ENCODE data around the gene RBM4. TPM values are rescaled to one million over a fixed set of nuclear protein-coding genes. Genes with fewer than 3 reads are reported as not detected.
A peak's percentile ranks its signal among the peaks of the same experiment; 100 is the strongest.

Gene RBM4
- total and polyA plus RNA-seq, 8 donors = 44.3 to 136 (median 94.4) TPM

DNA sequence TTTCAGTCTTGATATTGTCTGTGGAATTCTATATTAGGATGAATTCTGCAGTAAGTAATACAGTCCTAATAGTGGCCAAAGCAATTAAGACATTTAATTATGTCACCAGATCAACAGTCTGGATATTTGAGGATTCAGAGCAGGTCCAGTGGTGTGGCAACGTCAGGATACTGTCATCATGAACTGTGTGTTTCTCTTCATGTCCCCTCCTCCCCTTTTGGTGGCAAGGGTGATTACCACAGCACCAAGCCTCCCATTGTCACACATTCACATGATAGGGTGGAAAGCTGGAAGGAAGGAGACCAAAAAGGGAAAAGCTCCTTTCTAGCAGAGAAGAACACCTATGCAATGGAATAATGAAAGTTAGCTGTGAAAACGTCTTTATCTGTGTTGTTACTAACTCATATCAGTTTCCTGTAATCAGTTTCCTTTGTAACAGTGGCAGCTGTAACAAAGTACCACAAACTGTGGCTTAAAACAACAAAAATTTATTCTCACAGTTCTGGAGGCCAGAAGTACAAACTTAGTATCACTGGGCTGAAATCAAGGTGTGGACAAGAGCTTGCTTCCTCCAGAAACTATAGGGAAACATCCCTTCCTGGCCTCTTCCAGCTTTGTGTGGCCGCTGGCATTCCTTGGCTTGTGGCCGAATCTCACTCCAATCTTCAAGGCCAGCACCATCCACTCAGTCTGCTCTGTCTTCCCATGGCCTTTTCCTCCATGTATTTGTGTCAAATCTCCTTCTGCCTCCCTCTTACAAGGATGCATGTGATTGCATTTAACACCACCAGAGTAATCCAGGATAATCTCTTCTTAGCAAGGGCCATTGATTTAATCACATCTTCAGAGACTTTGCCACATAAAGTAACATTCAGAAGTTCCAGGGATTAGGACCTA, 28.5 kb upstream of the RBM4 start:
- TF ChIP-seq EP300 (IDR thresholded peaks at IDR 0.05) (no peak), POLR2A (IDR thresholded peaks at IDR 0.05) (no peak), POLR2AphosphoS5 (IDR thresholded peaks at IDR 0.05) (no peak)
- TF ChIP-seq, protein P1, sequence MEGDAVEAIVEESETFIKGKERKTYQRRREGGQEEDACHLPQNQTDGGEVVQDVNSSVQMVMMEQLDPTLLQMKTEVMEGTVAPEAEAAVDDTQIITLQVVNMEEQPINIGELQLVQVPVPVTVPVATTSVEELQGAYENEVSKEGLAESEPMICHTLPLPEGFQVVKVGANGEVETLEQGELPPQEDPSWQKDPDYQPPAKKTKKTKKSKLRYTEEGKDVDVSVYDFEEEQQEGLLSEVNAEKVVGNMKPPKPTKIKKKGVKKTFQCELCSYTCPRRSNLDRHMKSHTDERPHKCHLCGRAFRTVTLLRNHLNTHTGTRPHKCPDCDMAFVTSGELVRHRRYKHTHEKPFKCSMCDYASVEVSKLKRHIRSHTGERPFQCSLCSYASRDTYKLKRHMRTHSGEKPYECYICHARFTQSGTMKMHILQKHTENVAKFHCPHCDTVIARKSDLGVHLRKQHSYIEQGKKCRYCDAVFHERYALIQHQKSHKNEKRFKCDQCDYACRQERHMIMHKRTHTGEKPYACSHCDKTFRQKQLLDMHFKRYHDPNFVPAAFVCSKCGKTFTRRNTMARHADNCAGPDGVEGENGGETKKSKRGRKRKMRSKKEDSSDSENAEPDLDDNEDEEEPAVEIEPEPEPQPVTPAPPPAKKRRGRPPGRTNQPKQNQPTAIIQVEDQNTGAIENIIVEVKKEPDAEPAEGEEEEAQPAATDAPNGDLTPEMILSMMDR (IDR thresholded peaks at IDR 0.05) = no peak
- peaks cover 11 to 25% (median 21%) of the 10 kb centered on the region in 4 donors for H3K4me1 ChIP-seq
- no peak for DNase-seq
- 49 to 70% (median 53%) methylated on average over 4 of the region's 4 CpGs for WGBS, 5 donors
- no peak overlapping the region for H3K27ac ChIP-seq
- intact Hi-C loops (cut with DNase I; ENCODE audit: low total_unique reads) = no loop called here
- no peak overlapping the region for H3K4me3 ChIP-seq
- no peaks in the 10 kb centered on the region for H3K27me3 ChIP-seq
- no peaks in the 10 kb centered on the region for H3K9me3 ChIP-seq
- peaks cover 7 to 17% (median 15%) of the 10 kb centered on the region in 4 donors for H3K36me3 ChIP-seq

- H3K4me3 ChIP-seq = no peak overlapping the region
- H3K27ac ChIP-seq = no peak overlapping the region
- H3K4me1 ChIP-seq = peaks cover 5 to 29% (median 22%) of the 10 kb centered on the region in 4 donors
- H3K36me3 ChIP-seq = no peaks in the 10 kb centered on the region
- 91 to 100% (median 96%) methylated on average over 1 of the region's 1 CpG for WGBS, 5 donors
- TF ChIP-seq, protein P1 (IDR thresholded peaks at IDR 0.05) = no peak
- no peak for TF ChIP-seq POLR2AphosphoS5 (IDR thresholded peaks at IDR 0.05)
- no peak for TF ChIP-seq POLR2A (IDR thresholded peaks at IDR 0.05)
- no peak for TF ChIP-seq EP300 (IDR thresholded peaks at IDR 0.05)
- DNase-seq = no peak
- intact Hi-C loops (cut with DNase I; ENCODE audit: low total_unique reads) = no loop called here
- no peaks in the 10 kb centered on the region for H3K9me3 ChIP-seq
- no peaks in the 10 kb centered on the region for H3K27me3 ChIP-seq
These were observed 26.0 kb upstream of the RBM4 start for GRCh38 chr11:66612458-66612857.

DNA sequence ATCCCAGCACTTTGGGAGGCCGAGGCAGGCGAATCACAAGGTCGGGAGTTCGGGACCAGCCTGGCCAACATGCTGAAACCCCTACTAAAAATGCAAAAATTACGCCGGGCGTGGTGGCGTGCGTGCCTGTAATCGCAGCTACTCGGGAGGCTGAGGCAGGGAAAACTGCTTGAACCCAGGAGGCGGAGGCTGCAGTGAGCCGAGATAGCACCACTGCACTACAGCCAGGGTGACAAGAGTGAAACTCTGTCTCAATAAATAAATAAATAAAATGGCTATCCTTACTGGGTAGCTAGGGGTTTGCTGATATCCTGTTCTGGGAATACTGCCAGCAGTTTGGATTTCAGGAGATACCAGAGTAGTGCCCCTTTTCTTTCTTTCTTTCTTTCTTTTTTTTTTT, 24.4 kb upstream of the RBM4 start:
- WGBS, 5 donors = 37 to 79% (median 62%) methylated on average over 13 of the region's 13 CpGs
- DNase-seq = peak in 1 of 2 donors; percentile 46
- peaks cover 12 to 35% (median 27%) of the 10 kb centered on the region in 4 donors for H3K4me1 ChIP-seq
- no peak overlapping the region for H3K4me3 ChIP-seq
- no peaks in the 10 kb centered on the region for H3K9me3 ChIP-seq
- no peaks in the 10 kb centered on the region for H3K27me3 ChIP-seq
- TF ChIP-seq EP300 (IDR thresholded peaks at IDR 0.05) (no peak), POLR2A (IDR thresholded peaks at IDR 0.05) (no peak), POLR2AphosphoS5 (IDR thresholded peaks at IDR 0.05) (no peak)
- TF ChIP-seq, protein P1 (IDR thresholded peaks at IDR 0.05) = no peak
- intact Hi-C loops (cut with DNase I; ENCODE audit: low total_unique reads) = no loop called here
- no peaks in the 10 kb centered on the region for H3K36me3 ChIP-seq
- no peak overlapping the region for H3K27ac ChIP-seq

GRCh38 chr11:66616379-66617154, 21.9 kb upstream of the RBM4 start, which contains the start of gene RBM14:
TSS of gene RBM14 (plus strand) at chr11:66616630. CDS start at chr11:66616721, 91 bp downstream.
- no peaks in the 10 kb centered on the region for H3K27me3 ChIP-seq
- intact Hi-C loops (cut with DNase I; ENCODE audit: low total_unique reads) = no loop called here
- H3K4me1 ChIP-seq = peaks cover 31 to 60% (median 50%) of the 10 kb centered on the region in 4 donors
- TF ChIP-seq, protein P1 (IDR thresholded peaks at IDR 0.05) = no peak
- peak; percentile 98 to 100 (median 100) for TF ChIP-seq POLR2AphosphoS5 (IDR thresholded peaks at IDR 0.05)
- TF ChIP-seq EP300 (IDR thresholded peaks at IDR 0.05) = no peak
- TF ChIP-seq POLR2A (IDR thresholded peaks at IDR 0.05) = peak in 3 of 4 donors; percentile 83 to 98 (median 96)
- H3K4me3 ChIP-seq = peak within 1 kb of the TSS; percentile 56 to 94 (median 90)
- peak; percentile 99 to 100 for DNase-seq
- H3K27ac ChIP-seq = peak within 1 kb of the TSS; percentile 90 to 98 (median 97)
- peaks cover 0 to 6% (median 0%) of the 10 kb centered on the region in 4 donors for H3K36me3 ChIP-seq
- 0 to 1% (median 0%) methylated on average over 30 to 90 of the region's 90 CpGs for WGBS, 5 donors
- H3K9me3 ChIP-seq = no peaks in the 10 kb centered on the region
